RWPE2 (cell line): ENCODE results near the gene RHD.
"Not testable (repeated sequence)": the region's sequence is repeated elsewhere in the genome, so short reads cannot be mapped to it uniquely, and the experiment has no call there.

Source experiments
- ATAC-seq: fragments of 200-7000 bp; cut with Tn5 transposase; 3 replicates; pipeline ENCODE4 v1.9.1; 2021; ENCODE audit warnings: low read depth
- DNase-seq: peaks from one replicate; pipeline ENCODE4 v3.0.0-alpha.2; 2020; ENCODE audit warnings: low spot score
- H3K27ac ChIP-seq: fragments of 450-650 bp; 2 replicates; pipeline ENCODE4 v1.5.1; 2017; ENCODE audit warnings: mild to moderate bottlenecking; ENCODE audit not compliant: poor library complexity, severe bottlenecking
- H3K27me3 ChIP-seq: fragments of 250-450 bp; sonication (Bioruptor Pico); 2 replicates; pipeline ENCODE4 v1.5.1; 2021; ENCODE audit warnings: mild to moderate bottlenecking, moderate library complexity; ENCODE audit not compliant: insufficient read depth, poor library complexity, severe bottlenecking
- H3K36me3 ChIP-seq: fragments of 250-450 bp; sonication (Bioruptor Pico); 2 replicates; pipeline ENCODE4 v1.5.1; 2020; ENCODE audit warnings: low read depth, mild to moderate bottlenecking, moderate library complexity
- H3K4me1 ChIP-seq: fragments of 250-450 bp; sonication (Bioruptor Pico); 2 replicates; pipeline ENCODE4 v1.5.1; 2021; ENCODE audit warnings: mild to moderate bottlenecking, moderate library complexity; ENCODE audit not compliant: insufficient read depth, poor library complexity, severe bottlenecking
- H3K4me3 ChIP-seq: fragments of 250-450 bp; sonication (Bioruptor Pico); 2 replicates; pipeline ENCODE4 v1.5.1; 2021; ENCODE audit warnings: mild to moderate bottlenecking, moderate library complexity; ENCODE audit not compliant: severe bottlenecking
- H3K9me3 ChIP-seq: fragments of 250-450 bp; sonication (Bioruptor Pico); 2 replicates; pipeline ENCODE4 v1.5.1; 2021; ENCODE audit warnings: mild to moderate bottlenecking, moderate library complexity; ENCODE audit not compliant: severe bottlenecking
- TF ChIP-seq, protein P1 (sequence below): fragments of 450-650 bp; IDR thresholded peaks from one replicate; pipeline ENCODE4 v1.5.1; 2017; ENCODE audit warnings: mild to moderate bottlenecking, moderate library complexity; ENCODE audit not compliant: poor library complexity, severe bottlenecking

Gene RHD

DNA sequence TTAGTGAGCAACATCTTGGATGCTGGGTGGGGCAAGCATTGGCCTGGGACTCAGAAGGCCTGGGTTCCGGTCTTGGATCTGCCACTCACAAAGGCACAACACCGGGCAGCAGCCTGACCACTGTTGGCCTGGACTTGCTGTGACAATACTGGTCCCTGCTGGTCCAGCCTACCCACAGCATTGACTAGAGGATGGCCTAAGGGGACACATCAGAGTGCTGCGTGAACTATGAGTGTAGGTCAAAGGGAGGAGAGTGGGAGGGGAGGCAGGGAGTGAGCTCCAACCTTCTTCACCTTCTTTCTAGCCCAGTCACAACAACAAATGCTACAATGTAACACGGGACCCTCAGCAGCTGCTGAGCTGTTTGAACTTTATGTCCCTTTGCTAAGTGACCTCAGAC, 96.9 kb downstream of the RHD start:
- Histone ChIP-seq H3K36me3 (no peaks in the 10 kb centered on the region), H3K9me3 (no peaks in the 10 kb centered on the region), H3K4me1 (no peaks in the 10 kb centered on the region), H3K27me3 (no peaks in the 10 kb centered on the region), H3K27ac (no peak overlapping the region), H3K4me3 (no peak overlapping the region)
- ATAC-seq (no peak), DNase-seq (no peak)
- TF ChIP-seq, protein P1, sequence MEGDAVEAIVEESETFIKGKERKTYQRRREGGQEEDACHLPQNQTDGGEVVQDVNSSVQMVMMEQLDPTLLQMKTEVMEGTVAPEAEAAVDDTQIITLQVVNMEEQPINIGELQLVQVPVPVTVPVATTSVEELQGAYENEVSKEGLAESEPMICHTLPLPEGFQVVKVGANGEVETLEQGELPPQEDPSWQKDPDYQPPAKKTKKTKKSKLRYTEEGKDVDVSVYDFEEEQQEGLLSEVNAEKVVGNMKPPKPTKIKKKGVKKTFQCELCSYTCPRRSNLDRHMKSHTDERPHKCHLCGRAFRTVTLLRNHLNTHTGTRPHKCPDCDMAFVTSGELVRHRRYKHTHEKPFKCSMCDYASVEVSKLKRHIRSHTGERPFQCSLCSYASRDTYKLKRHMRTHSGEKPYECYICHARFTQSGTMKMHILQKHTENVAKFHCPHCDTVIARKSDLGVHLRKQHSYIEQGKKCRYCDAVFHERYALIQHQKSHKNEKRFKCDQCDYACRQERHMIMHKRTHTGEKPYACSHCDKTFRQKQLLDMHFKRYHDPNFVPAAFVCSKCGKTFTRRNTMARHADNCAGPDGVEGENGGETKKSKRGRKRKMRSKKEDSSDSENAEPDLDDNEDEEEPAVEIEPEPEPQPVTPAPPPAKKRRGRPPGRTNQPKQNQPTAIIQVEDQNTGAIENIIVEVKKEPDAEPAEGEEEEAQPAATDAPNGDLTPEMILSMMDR: no peak

GRCh38 chr1:25369691-25370271, 97.5 kb downstream of the RHD start:
- not testable (repeated sequence) for H3K27ac ChIP-seq, H3K9me3 ChIP-seq, H3K4me3 ChIP-seq, H3K27me3 ChIP-seq, ATAC-seq, H3K4me1 ChIP-seq, DNase-seq, H3K36me3 ChIP-seq

DNA sequence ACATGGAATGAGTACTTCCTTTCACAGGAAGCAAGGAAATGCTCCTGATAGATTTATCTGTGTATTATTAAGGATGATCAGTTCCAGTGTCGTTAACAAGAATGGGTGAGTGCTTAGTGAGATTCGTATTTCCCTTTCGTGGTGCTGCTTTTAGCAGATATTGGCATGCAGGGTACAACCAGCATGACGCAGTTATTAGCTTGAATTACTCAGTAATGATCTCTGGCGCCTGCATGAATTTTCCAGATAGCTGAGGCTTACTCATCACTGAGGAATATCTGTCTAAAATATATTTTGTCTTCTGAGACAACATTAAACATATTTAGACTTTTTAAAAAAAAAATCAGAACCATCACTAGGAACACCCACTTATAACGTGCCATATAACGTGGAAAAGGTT, 99.4 kb downstream of the RHD start:
- DNase-seq, H3K9me3 ChIP-seq, H3K27me3 ChIP-seq, H3K4me3 ChIP-seq, H3K4me1 ChIP-seq, H3K36me3 ChIP-seq: not testable (repeated sequence)
- peak overlapping the region; percentile 52 for H3K27ac ChIP-seq
- ATAC-seq: peak; percentile 83

DNA sequence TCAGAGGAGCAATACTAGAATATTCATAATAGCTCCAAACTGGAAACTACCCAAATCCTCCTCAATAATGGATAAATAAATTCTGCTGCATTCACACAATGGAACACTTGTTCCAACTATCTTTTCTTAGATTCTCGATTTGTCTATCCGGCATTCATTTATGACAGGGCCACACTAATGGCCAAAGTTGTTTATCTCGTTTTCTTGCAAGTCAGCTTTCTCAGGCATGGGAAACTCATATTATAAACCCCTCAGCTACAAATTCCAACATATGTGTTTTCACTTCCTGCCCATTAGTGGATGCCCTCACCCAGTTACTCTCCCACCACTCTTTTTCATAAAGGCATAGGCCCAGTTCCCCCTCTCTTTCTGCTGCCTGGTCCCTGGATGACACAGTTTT, 106.1 kb downstream of the RHD start:
- H3K27ac ChIP-seq, H3K4me3 ChIP-seq, H3K27me3 ChIP-seq, ATAC-seq, H3K36me3 ChIP-seq, DNase-seq, H3K9me3 ChIP-seq, H3K4me1 ChIP-seq: not testable (repeated sequence)
